DMS79 (cell line): ENCODE data around the gene ICAM4.
"Not testable (repeated sequence)": the region's sequence is repeated elsewhere in the genome, so short reads cannot be mapped to it uniquely, and the experiment has no call there.

Experiments
- DNase-seq: peaks from one replicate; lab custom pipeline; 2025; lab: John Stamatoyannopoulos, UW

The ICAM4 gene, protein sequence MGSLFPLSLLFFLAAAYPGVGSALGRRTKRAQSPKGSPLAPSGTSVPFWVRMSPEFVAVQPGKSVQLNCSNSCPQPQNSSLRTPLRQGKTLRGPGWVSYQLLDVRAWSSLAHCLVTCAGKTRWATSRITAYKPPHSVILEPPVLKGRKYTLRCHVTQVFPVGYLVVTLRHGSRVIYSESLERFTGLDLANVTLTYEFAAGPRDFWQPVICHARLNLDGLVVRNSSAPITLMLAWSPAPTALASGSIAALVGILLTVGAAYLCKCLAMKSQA

DNA sequence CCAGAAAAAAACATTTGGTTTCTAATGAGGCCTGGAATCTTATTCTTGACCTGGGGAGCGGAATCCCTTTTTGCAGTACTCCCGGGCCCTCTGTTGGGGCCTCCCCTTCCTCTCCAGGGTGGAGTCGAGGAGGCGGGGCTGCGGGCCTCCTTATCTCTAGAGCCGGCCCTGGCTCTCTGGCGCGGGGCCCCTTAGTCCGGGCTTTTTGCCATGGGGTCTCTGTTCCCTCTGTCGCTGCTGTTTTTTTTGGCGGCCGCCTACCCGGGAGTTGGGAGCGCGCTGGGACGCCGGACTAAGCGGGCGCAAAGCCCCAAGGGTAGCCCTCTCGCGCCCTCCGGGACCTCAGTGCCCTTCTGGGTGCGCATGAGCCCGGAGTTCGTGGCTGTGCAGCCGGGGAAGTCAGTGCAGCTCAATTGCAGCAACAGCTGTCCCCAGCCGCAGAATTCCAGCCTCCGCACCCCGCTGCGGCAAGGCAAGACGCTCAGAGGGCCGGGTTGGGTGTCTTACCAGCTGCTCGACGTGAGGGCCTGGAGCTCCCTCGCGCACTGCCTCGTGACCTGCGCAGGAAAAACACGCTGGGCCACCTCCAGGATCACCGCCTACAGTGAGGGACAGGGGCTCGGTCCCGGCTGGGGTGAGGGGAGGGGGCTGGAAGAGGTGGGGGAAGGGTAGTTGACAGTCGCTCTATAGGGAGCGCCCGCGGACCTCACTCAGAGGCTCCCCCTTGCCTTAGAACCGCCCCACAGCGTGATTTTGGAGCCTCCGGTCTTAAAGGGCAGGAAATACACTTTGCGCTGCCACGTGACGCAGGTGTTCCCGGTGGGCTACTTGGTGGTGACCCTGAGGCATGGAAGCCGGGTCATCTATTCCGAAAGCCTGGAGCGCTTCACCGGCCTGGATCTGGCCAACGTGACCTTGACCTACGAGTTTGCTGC lies at the start of gene ICAM4:
ICAM4 (plus strand) TSS at position 153 of the 935 bp plus-strand sequence; CDS start at position 211, 58 bp downstream.
- DNase-seq = no peak

- DNase-seq = no peak
Measured at GRCh38 chr19:10237702-10238101, 49.1 kb upstream of the ICAM4 start.

- no peak for DNase-seq
Measured at GRCh38 chr19:10238172-10238783, 48.5 kb upstream of the ICAM4 start.

DNA sequence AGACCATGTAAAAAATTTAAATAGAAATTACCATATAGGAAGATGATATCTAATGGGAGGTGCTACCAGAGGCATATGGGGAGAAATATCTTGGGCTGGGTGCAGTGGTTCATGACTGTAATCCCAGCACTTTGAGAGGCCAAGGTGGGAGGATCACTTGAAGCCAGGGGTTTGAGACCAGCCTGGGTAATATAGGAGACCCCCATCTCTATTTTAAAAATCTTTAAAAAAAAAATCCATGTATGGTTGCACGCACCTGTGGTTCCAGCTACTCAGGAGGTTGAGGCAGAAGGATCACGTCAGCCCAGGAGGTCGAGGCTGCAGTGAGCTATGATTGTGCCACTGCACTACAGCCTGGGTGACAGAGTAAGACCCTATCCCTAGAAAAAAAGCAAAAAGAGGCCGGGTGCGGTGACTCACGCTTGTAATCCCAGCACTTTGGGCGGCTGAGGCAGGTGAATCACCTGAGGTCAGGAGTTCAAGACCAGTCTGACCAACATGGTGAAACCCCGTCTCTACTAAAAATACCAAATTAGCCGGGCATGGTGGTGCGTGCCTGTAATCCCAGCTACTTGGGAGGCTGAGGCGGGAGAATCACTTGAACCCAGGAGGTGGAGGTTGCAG lies 44.8 kb upstream of the ICAM4 start:
- not testable (repeated sequence) for DNase-seq

GRCh38 chr19:10243606-10244005 lies 43.1 kb upstream of the ICAM4 start:
- DNase-seq = no peak

DNA sequence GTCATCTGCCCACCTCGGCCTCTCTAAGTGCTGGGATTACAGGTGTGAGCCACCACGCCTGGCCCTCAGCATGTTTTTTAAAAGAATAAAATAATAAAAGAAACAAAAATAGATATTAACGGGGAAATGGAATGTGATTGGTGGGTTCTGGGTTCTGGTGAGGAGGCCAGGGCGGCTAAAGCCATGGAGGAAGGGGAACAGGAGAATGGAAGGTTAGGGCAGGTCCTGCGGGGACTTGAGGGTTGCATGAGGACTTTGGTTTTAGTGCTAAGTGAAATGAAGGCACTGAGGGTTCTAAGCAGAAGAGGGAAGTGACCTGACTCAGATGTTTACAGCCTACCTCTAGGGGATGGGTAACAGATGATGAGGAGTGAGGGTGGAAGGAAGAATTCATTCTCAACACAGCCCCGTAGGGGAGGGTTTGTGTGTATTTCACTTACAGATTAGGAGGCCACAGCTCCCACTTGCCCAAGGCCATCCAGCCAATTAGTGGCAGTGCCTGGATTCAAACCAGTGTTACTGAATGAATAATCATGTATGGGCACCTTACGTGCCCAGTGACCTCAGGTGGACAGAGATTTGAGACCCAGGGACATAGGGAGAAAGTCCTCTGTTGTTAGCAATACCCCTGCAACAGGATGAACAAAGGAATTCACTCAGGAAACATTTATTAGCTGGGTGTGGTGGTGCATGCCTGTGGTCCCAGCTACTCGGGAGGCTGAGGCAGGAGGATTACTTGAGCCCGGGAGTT lies 41.4 kb upstream of the ICAM4 start:
- no peak for DNase-seq

DNA sequence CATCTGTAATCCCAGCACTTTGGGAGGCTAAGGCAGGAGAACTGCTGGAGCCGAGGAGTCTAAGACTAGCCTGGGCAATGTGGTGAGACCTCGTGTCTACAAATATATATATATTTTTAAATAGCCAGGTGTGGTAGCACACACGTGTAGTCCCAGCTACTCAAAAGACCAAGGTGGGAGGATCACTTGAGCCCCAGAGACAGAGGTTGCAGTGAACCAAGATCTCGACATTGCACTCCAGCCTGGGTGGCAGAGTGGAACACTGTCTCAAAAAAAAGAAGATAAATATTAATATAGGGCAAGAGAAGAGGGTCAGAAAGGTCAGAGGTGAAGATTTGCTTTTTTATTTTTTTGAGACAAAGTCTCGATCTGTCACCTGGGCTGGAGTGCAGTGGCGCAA lies 40.2 kb upstream of the ICAM4 start:
- no peak for DNase-seq

- DNase-seq = peak; percentile 98
Measured at GRCh38 chr19:10251792-10252694, 34.7 kb upstream of the ICAM4 start, which contains the start of gene MRPL4. Gene MRPL4 (plus strand): TSS chr19:10252214. CDS start chr19:10252254, 40 bp downstream.

GRCh38 chr19:10252707-10253106 lies 34.0 kb upstream of the ICAM4 start:
- DNase-seq = no peak

DNA sequence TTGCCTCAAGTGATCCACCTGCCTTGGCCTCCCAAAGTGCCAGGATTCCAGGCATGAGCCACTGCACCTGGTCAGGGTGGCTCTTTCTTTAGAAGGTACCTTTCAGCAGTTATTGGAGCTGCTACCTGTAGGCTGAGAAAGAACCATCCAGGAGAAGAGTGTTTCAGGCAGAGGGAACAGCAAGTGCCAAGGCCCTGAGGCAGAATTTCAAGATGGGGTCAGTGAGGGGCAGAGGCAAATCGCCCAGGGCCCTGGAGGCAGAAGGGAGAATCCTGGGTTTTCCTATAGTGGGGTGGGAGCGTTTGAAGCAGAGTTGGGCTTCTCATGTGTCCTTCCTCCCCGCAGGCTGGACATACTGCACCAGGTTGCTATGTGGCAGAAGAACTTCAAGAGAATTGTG lies 32.5 kb upstream of the ICAM4 start:
- no peak for DNase-seq

DNA sequence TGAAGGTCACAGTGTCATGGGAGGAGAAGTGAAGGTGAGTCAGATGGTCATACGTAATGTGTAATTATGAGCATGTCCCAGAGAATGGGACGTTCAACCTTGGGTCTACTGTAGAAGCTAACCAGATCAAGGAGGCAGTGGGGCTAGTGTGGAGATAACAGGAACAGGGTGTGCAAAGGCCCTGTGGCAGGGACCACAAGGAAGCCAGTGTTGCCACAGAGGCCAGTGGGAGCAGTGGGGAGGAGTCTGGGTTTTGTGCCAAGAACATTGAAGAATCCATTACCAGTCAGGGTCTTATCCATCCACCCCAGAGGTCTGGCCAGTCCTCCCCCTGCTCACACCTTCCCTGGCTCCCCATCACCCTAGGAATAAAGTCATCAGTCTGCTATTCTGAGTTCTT lies 31.4 kb upstream of the ICAM4 start:
- no peak for DNase-seq

- no peak for DNase-seq
Measured at GRCh38 chr19:10256551-10256950, 30.2 kb upstream of the ICAM4 start.

GRCh38 chr19:10256970-10257615 lies 29.7 kb upstream of the ICAM4 start:
- DNase-seq = no peak

DNA sequence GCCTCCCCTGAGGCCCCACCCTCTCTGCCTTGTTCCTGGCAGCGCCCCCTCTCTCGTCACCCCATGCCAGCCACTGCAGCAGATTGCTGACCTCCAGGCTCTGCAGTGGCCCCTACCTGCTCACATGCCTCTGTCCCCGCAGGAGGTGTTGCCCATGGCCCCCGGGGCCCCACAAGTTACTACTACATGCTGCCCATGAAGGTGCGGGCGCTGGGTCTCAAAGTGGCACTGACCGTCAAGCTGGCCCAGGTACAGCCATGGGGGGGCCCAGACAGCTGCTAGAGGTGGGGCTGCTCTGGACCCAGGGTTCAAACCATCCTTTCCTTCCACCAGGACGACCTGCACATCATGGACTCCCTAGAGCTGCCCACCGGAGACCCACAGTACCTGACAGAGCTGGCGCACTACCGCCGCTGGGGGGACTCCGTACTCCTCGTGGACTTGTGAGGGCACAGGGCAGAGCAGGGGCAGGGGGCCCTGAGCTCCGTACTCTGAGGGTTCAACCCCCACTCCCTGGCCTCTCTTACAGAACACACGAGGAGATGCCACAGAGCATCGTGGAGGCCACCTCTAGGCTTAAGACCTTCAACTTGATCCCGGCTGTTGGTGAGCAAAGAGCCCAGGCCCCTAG lies 28.6 kb upstream of the ICAM4 start:
- no peak for DNase-seq

DNA sequence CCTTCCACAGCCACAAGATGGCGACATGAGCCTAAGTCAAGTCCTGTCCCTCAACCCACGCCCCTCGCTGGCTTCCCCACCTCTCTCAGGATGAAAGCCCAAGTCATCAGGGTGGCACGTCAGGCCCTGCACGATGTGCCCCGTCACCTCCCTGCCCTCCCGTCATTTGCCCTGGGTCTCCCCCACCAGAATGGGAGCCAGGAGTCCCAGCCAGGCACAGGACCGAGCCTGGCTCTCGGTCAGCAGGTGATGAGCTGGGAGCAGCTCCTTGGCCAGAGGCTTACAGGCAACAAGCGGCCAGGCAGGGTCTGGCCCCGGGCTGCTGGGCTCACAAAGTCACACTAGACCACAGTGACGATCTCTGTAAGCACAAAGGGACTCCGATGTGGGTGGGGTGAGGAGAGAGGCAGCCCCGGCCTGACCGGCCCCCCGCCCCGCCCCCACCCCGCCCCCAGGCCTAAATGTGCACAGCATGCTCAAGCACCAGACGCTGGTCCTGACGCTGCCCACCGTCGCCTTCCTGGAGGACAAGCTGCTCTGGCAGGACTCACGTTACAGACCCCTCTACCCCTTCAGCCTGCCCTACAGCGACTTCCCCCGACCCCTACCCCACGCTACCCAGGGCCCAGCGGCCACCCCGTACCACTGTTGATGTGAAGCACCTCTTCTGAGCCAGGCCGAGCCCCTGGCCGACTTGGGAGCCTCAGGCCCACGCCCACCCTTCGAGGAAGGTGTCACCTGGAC lies 27.4 kb upstream of the ICAM4 start:
- DNase-seq = peak; percentile 78

GRCh38 chr19:10260141-10260584 lies 26.6 kb upstream of the ICAM4 start:
- no peak for DNase-seq

DNA sequence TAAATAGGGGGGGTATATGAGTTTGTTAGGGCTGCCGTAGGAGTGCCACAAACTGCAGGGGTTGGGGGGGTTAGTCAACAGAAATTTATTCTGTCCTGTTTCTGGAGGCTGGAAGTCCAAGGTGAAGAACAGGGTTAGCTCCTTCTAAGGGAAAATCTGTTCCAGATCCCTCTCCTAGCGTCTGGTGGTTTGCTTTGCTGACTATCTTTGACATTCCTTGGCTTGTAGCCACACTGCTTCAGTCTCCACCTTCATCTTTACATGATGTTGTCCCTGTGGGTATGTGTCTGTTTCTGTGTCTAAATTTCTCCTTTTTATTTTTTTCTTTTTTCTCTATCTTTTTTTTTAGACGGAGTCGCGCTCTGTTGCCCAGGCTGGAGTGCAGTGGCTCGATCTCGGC lies 24.0 kb upstream of the ICAM4 start:
- DNase-seq = no peak

DNA sequence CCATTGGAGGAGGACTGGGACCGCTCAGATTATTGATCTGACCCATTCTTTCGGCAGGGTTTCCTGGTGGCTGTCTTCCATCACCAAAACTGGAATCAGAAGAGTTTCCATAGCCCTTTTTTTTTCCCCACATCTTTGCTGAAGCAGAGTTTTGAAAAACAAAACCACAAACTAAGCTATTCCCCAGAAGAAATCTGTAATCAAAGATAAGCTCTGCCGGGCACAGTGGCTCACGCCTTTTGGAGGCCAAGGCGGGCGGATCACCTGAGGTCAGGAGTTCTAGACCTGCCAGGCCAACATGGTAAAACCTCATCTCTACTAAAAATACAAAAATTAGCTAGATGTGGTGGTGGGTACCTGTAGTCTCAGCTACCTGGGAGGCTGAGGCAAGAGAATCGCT lies 20.0 kb upstream of the ICAM4 start:
- no peak for DNase-seq

GRCh38 chr19:10268071-10268470 lies 18.7 kb upstream of the ICAM4 start:
- DNase-seq = no peak
